Endothelial cell of umbilical vein (primary cell): ENCODE data around the gene SYNCRIP.

Source experiments
- EZH2 ChIP-seq: IDR thresholded peaks from 2 replicates; pipeline ENCODE4 v1.6.1; 2012; ENCODE audit warnings: borderline replicate concordance, low read depth, mild to moderate bottlenecking, moderate library complexity, low read length, inconsistent platforms; ENCODE audit not compliant: severe bottlenecking
- GATA2 ChIP-seq: IDR thresholded peaks from 2 replicates; pipeline ENCODE4 v1.7.0; 2011; ENCODE audit warnings: low read depth, mild to moderate bottlenecking, moderate library complexity, mixed read lengths, low read length; ENCODE audit not compliant: insufficient read length, insufficient read depth
- JUN ChIP-seq: IDR thresholded peaks from 2 replicates; pipeline ENCODE4 v1.6.1; 2011; ENCODE audit warnings: borderline replicate concordance, low read depth; ENCODE audit not compliant: insufficient read length, insufficient read depth
- POLR2A ChIP-seq: IDR thresholded peaks from 2 replicates; pipeline ENCODE4 v1.6.1; 2012; ENCODE audit warnings: low read depth, mild to moderate bottlenecking, control low read depth, low read length
- TF ChIP-seq, protein P1 (sequence below), 2 donors: IDR thresholded peaks; 1 replicate in 1 of 2; 2 replicates in 1 of 2; pipeline ENCODE4 v1.5.1; 2011; ENCODE audit warnings: low read length in 2 of 2, mild to moderate bottlenecking in 2 of 2, moderate library complexity in 2 of 2, control low read depth in 1 of 2, inconsistent platforms in 1 of 2, low read depth in 1 of 2; ENCODE audit not compliant: insufficient read depth in 1 of 2; ENCODE audit errors: extremely low read depth in 1 of 2
- TF ChIP-seq, protein P2 (sequence below): IDR thresholded peaks from 2 replicates; pipeline ENCODE4 v1.6.1; 2011; ENCODE audit not compliant: insufficient read depth, insufficient read length

DNA sequence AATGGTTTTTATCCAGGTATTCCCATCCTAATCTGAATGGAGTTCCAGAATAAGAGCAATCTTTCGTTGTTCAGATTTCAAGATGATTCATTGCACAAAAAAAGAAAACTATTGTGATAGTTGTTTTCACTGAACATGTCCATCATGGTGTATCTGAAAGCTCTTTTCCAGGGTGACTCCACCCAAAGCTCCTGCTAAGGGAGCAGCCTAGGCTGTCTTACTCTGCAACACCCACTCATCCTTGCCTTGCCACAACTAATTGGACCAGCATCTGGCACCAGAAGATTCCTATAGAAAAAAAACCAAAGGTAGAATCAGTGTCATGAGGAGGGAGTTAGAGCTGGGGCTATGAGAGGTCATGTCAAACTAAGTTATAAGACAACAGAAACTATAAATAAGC, 7.9 kb upstream of the SYNCRIP start:
- TF ChIP-seq, protein P1, sequence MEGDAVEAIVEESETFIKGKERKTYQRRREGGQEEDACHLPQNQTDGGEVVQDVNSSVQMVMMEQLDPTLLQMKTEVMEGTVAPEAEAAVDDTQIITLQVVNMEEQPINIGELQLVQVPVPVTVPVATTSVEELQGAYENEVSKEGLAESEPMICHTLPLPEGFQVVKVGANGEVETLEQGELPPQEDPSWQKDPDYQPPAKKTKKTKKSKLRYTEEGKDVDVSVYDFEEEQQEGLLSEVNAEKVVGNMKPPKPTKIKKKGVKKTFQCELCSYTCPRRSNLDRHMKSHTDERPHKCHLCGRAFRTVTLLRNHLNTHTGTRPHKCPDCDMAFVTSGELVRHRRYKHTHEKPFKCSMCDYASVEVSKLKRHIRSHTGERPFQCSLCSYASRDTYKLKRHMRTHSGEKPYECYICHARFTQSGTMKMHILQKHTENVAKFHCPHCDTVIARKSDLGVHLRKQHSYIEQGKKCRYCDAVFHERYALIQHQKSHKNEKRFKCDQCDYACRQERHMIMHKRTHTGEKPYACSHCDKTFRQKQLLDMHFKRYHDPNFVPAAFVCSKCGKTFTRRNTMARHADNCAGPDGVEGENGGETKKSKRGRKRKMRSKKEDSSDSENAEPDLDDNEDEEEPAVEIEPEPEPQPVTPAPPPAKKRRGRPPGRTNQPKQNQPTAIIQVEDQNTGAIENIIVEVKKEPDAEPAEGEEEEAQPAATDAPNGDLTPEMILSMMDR (IDR thresholded peaks at IDR 0.05; ENCODE audit: extremely low read depth in 1 of 2, insufficient read depth in 1 of 2, low read depth in 1 of 2, low read length in 2 of 2): no peak
- TF ChIP-seq POLR2A (no peak), JUN (no peak), EZH2 (no peak), GATA2 (no peak)
- TF ChIP-seq, protein P2, sequence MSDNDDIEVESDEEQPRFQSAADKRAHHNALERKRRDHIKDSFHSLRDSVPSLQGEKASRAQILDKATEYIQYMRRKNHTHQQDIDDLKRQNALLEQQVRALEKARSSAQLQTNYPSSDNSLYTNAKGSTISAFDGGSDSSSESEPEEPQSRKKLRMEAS: no peak
